HFFc6 (cell line): ENCODE results near the gene CEBPA. TPM values are rescaled to one million over a fixed set of nuclear protein-coding genes. Genes with fewer than 3 reads are reported as not detected.

Experiments
- DNase-seq: peaks from one replicate; pipeline ENCODE4 v3.0.0-alpha.2; 2018
- H3K27ac Mint-ChIP-seq: 2 replicates; pipeline ENCODE4 v1.8.0; 2020; ENCODE audit warnings: mild to moderate bottlenecking, mixed read lengths
- H3K27me3 Mint-ChIP-seq: 2 replicates; pipeline ENCODE4 v1.8.0; 2021; ENCODE audit warnings: mild to moderate bottlenecking, moderate library complexity, mixed read lengths; ENCODE audit not compliant: insufficient read depth
- H3K36me3 Mint-ChIP-seq: 2 replicates; pipeline ENCODE4 v1.8.0; 2021; ENCODE audit warnings: low read depth, mixed read lengths
- H3K4me1 Mint-ChIP-seq: 2 replicates; pipeline ENCODE4 v1.8.0; 2020; ENCODE audit warnings: low read depth, mixed read lengths
- H3K4me3 Mint-ChIP-seq: 2 replicates; pipeline ENCODE4 v1.8.0; 2020; ENCODE audit warnings: mild to moderate bottlenecking, moderate library complexity, mixed read lengths
- H3K9me3 Mint-ChIP-seq: 2 replicates; pipeline ENCODE4 v1.8.0; 2020; ENCODE audit warnings: mild to moderate bottlenecking, mixed read lengths
- CTCF ChIP-seq: fragments of 200-600 bp; sonication (generic); IDR thresholded peaks from 2 replicates; pipeline ENCODE4 v1.5.0; 2021; ENCODE audit warnings: antibody characterized with exemption, mild to moderate bottlenecking
- total RNA-seq, 6 experiments: library from RNA; stranded (reverse); fragmentation: NEBNext Ultra II Directional; extraction: Animal tissue kit (Norgen Biotek cat#: 25700); gene quantifications; 2 replicates in 1 of 6; 3 replicates in 5 of 6; pipeline ENCODE4 v1.2.3, GENCODE V29; 2021

CEBPA gene
- total RNA-seq, 6 experiments from 2014 or later, result 0.12 to 0.24 (median 0.14) TPM; not detected in 1

DNA sequence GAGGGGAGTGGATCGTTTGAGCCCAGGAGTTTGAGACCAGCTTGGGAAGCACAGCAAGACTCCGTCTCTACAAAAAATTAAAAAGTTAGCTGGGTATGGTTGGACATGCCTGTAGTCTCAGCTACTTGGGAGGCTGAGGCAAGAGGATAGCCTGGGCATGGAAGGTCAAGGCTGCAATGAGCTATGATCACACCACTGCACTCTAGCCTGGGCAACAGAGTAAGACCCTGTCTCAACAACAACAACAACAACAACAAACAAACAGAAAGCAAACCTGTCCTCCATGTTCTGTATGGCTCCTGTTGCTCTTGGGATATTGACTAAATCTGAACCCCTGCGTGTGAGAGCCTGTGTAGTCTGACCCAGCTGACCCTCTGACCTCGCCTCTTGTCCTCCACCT is 14.9 kb downstream of the CEBPA start:
- H3K36me3 Mint-ChIP-seq, result peaks cover 5% of the 10 kb centered on the region; the same call in 1 of the 2 replicates
- peaks cover 23% of the 10 kb centered on the region for H3K27me3 Mint-ChIP-seq
- no peak overlapping the region for H3K27ac Mint-ChIP-seq
- H3K4me1 Mint-ChIP-seq, result peaks cover 16% of the 10 kb centered on the region
- no peak for DNase-seq
- peaks cover 4% of the 10 kb centered on the region for H3K9me3 Mint-ChIP-seq
- TF ChIP-seq CTCF, result no peak
- H3K4me3 Mint-ChIP-seq, result no peak overlapping the region

- peaks cover 5% of the 10 kb centered on the region; the same call in 1 of the 2 replicates for H3K36me3 Mint-ChIP-seq
These were observed 15.4 kb downstream of the CEBPA start for GRCh38 chr19:33286899-33287298.

GRCh38 chr19:33285441-33285927 is 16.9 kb downstream of the CEBPA start:
- H3K9me3 Mint-ChIP-seq, result peaks cover 4% of the 10 kb centered on the region
- H3K27me3 Mint-ChIP-seq, result peaks cover 23% of the 10 kb centered on the region
- no peak overlapping the region for H3K4me3 Mint-ChIP-seq
- H3K27ac Mint-ChIP-seq, result no peak overlapping the region
- H3K36me3 Mint-ChIP-seq, result peaks cover 5% of the 10 kb centered on the region; the same call in 1 of the 2 replicates
- peaks cover 15% of the 10 kb centered on the region for H3K4me1 Mint-ChIP-seq
- TF ChIP-seq CTCF, result no peak
- DNase-seq, result no peak

More at GRCh38 chr19:33286899-33287298, 15.4 kb downstream of the CEBPA start:
- peaks cover 23% of the 10 kb centered on the region for H3K27me3 Mint-ChIP-seq
- H3K4me1 Mint-ChIP-seq, result peaks cover 19% of the 10 kb centered on the region
- no peak overlapping the region for H3K4me3 Mint-ChIP-seq
- DNase-seq, result no peak
- no peak overlapping the region for H3K27ac Mint-ChIP-seq
- peaks cover 4% of the 10 kb centered on the region for H3K9me3 Mint-ChIP-seq
- TF ChIP-seq CTCF, result no peak

DNA sequence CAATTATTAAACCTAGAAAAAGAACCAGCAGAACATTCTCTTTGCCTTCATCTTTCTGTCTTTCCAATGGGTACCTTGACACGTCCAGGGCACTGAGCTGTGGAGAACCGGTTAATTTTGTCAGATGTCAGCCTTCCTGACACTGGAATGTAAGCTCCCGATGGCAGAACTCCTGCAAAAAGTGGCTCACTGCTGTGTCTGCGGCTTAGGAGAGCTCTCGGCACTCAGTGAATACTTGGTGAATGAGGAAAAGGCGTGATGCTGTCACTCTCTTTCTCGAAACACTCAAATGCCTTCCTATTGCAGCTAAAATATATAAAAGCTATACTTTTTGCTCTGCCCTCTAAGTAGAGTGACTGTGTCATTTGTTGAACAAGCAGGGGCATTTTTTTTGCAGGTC is 17.6 kb downstream of the CEBPA start:
- peaks cover 14% of the 10 kb centered on the region for H3K4me1 Mint-ChIP-seq
- H3K9me3 Mint-ChIP-seq, result peaks cover 4% of the 10 kb centered on the region
- peaks cover 5% of the 10 kb centered on the region; the same call in 1 of the 2 replicates for H3K36me3 Mint-ChIP-seq
- DNase-seq, result no peak
- H3K27ac Mint-ChIP-seq, result no peak overlapping the region
- TF ChIP-seq CTCF, result no peak
- peaks cover 23% of the 10 kb centered on the region for H3K27me3 Mint-ChIP-seq
- no peak overlapping the region for H3K4me3 Mint-ChIP-seq

GRCh38 chr19:33284146-33284643 is 18.1 kb downstream of the CEBPA start:
- no peak overlapping the region for H3K27ac Mint-ChIP-seq
- DNase-seq, result no peak
- peaks cover 4% of the 10 kb centered on the region for H3K9me3 Mint-ChIP-seq
- peaks cover 5% of the 10 kb centered on the region; the same call in 1 of the 2 replicates for H3K36me3 Mint-ChIP-seq
- no peak for TF ChIP-seq CTCF
- H3K27me3 Mint-ChIP-seq, result peaks cover 23% of the 10 kb centered on the region
- no peak overlapping the region for H3K4me3 Mint-ChIP-seq
- peaks cover 14% of the 10 kb centered on the region for H3K4me1 Mint-ChIP-seq
